Cardiac muscle cell (in vitro differentiated cells and primary cell): ENCODE data around the gene TAS2R39. TPM values are rescaled to one million over a fixed set of nuclear protein-coding genes. Genes with fewer than 3 reads are reported as not detected.

Experiments
- DNase-seq, 2 donors: peaks; one replicate each; pipeline versions ENCODE4 v3.0.0 to v3.0.0-alpha.2; 2010 to 2017; ENCODE audit warnings: low read depth in 1 of 2, low spot score in 1 of 2
- H3K27ac ChIP-seq: fragments of 200-600 bp; sonication (generic); 2 replicates; pipeline ENCODE4 v1.5.1; 2016
- H3K27me3 ChIP-seq: fragments of 200-600 bp; sonication (generic); 2 replicates; pipeline ENCODE4 v1.6.0; 2016; ENCODE audit warnings: control low read depth
- H3K36me3 ChIP-seq: fragments of 200-600 bp; sonication (generic); 2 replicates; pipeline ENCODE4 v1.5.1; 2016; ENCODE audit warnings: control low read depth
- H3K4me1 ChIP-seq: fragments of 200-600 bp; sonication (generic); 2 replicates; pipeline ENCODE4 v1.8.1; 2017; ENCODE audit warnings: low read depth, mild to moderate bottlenecking, mixed run types
- H3K4me3 ChIP-seq: fragments of 200-600 bp; sonication (generic); 2 replicates; pipeline ENCODE4 v1.5.1; 2016; ENCODE audit warnings: mild to moderate bottlenecking
- H3K9me3 ChIP-seq: fragments of 200-600 bp; sonication (generic); 2 replicates; pipeline ENCODE4 v1.5.1; 2017; ENCODE audit warnings: low read depth, mild to moderate bottlenecking, control low read depth
- polyA plus RNA-seq: library from polyadenylated mRNA; unstranded; fragments of >200 nt; fragmentation: Nextera tagmentation; extraction: Ambion mirVana; gene quantifications from 2 replicates; pipeline ENCODE4 v1.2.1, GENCODE V29; 2016
- total RNA-seq: library from RNA; depleted of rRNA; stranded (reverse); fragments of >200 nt; gene quantifications from 2 replicates; pipeline ENCODE4 v1.2.3, GENCODE V29; 2016
- TF ChIP-seq, protein P1 (sequence below): IDR thresholded peaks from 2 replicates; pipeline ENCODE4 v1.5.1; 2012; ENCODE audit warnings: low read depth, mild to moderate bottlenecking, low read length

Gene TAS2R39
- total and polyA plus RNA-seq, 2 experiments from 2014 or later = not detected

DNA sequence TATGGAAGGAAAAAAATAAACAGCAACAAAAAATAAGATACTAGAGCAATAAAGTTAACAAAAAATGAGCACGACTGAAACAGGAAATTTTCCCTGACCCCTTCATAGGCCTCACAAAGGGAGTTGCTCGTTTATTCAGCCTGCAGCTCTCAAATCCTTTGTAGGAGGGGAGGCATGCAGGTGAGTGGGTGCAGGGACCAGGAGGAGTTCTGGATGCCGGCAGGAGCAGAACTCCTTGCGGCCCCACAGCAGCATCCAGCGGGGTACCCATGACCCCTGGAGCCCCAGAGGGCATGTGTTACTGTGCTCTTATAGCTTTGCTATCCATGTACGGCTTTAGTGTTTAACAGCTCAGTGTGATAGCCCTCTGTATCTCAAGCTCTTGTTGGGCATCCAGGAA lies 5.8 kb downstream of the TAS2R39 start:
- TF ChIP-seq, protein P1, sequence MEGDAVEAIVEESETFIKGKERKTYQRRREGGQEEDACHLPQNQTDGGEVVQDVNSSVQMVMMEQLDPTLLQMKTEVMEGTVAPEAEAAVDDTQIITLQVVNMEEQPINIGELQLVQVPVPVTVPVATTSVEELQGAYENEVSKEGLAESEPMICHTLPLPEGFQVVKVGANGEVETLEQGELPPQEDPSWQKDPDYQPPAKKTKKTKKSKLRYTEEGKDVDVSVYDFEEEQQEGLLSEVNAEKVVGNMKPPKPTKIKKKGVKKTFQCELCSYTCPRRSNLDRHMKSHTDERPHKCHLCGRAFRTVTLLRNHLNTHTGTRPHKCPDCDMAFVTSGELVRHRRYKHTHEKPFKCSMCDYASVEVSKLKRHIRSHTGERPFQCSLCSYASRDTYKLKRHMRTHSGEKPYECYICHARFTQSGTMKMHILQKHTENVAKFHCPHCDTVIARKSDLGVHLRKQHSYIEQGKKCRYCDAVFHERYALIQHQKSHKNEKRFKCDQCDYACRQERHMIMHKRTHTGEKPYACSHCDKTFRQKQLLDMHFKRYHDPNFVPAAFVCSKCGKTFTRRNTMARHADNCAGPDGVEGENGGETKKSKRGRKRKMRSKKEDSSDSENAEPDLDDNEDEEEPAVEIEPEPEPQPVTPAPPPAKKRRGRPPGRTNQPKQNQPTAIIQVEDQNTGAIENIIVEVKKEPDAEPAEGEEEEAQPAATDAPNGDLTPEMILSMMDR = no peak
- H3K27me3 ChIP-seq = no peaks in the 10 kb centered on the region
- DNase-seq = no peak

DNA sequence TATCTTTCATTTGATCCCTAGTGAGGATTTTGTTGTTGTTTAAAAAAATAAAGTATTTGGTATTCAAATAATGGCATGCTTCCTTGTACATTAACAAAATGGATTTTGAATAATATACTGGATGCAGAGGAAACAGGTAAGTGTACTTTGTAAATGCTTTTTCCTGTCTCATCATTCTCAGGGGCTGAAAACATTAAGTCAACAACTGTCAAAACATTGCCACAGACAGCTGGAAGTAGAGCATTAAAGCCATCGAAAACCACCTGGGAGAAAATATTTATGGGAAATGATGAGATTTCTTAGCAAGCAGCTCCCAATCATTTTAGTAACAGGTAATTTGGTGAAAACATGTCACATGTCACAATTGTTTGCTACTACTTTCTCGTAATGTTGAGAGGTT lies 10.7 kb downstream of the TAS2R39 start:
- Histone ChIP-seq H3K4me3 (no peak overlapping the region), H3K9me3 (no peaks in the 10 kb centered on the region), H3K27ac (no peak overlapping the region), H3K36me3 (no peaks in the 10 kb centered on the region), H3K27me3 (no peaks in the 10 kb centered on the region), H3K4me1 (no peaks in the 10 kb centered on the region)
- TF ChIP-seq, protein P1 = no peak
- DNase-seq = no peak

More for the DNA sequence above, 5.8 kb downstream of the TAS2R39 start:
- no peak overlapping the region for H3K4me3 ChIP-seq
- H3K9me3 ChIP-seq = no peaks in the 10 kb centered on the region
- H3K27ac ChIP-seq = no peak overlapping the region
- H3K4me1 ChIP-seq = no peaks in the 10 kb centered on the region
- H3K36me3 ChIP-seq = no peaks in the 10 kb centered on the region

DNA sequence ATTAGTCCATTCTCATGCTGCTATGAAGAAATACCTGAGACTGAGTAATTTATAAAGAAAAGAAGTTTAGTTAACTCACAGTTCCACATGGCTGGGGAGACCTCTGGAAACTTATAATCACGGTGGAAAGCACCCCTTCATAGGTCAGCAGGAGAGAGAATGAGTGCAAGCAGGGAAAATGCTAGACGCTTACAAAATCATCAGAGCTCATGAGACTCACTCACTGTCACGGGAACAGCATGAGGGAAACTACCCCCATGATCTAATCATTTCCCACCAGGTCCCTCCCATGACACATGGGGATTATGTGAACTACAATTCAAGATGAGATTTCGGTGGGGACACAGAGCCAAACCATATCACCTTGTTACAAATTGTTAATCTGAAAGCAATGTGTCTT lies 15.8 kb downstream of the TAS2R39 start:
- Histone ChIP-seq H3K9me3 (no peaks in the 10 kb centered on the region), H3K27ac (no peak overlapping the region), H3K36me3 (no peaks in the 10 kb centered on the region), H3K27me3 (no peaks in the 10 kb centered on the region), H3K4me1 (no peaks in the 10 kb centered on the region), H3K4me3 (no peak overlapping the region)
- TF ChIP-seq, protein P1 = no peak
- DNase-seq = no peak

DNA sequence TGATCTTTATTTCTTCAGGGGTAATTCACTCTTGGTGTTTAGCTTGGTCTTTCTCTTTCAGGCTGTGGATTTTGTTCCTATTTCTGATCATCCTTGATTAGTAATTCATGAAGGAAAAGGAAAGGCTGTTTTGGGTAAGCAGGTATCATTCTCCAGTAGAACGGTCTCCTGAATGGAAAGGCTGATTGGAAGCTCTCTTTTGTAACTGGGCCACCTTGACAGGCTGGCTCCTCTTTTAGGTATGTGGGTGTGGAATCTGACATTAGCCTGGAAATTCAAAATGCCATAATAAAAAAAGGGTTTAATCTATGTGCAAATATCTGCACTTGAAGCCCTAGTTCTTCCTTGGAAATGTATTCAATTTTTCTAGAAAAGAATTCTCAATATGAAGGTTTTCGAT lies 18.9 kb downstream of the TAS2R39 start:
- H3K4me1 ChIP-seq = no peaks in the 10 kb centered on the region
- no peak for DNase-seq
- H3K4me3 ChIP-seq = no peak overlapping the region
- H3K36me3 ChIP-seq = no peaks in the 10 kb centered on the region
- no peaks in the 10 kb centered on the region for H3K27me3 ChIP-seq
- no peaks in the 10 kb centered on the region for H3K9me3 ChIP-seq
- H3K27ac ChIP-seq = no peak overlapping the region
- TF ChIP-seq, protein P1 = no peak

DNA sequence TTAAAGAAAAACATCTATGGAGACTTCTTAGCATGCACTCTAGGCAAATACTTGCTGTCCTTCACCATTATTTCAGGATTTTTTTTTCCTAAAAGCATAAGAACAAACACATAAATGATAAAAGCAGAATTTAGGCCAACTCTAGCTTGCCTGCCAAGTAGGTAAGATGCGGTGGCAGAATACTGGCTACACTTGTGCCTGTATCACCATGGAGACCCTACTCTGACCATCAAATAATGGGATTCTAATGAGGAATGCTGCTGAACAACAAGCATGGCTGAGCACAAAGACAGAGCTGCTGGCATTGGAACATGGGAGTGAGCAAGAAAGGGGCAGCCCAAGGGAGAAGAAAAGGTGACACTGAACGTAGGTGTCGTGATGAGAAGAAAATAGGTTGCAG lies 20.2 kb downstream of the TAS2R39 start:
- no peaks in the 10 kb centered on the region for H3K27me3 ChIP-seq
- no peak overlapping the region for H3K4me3 ChIP-seq
- no peaks in the 10 kb centered on the region for H3K4me1 ChIP-seq
- H3K36me3 ChIP-seq = no peaks in the 10 kb centered on the region
- TF ChIP-seq, protein P1 = no peak
- no peak for DNase-seq
- H3K27ac ChIP-seq = no peak overlapping the region
- H3K9me3 ChIP-seq = no peaks in the 10 kb centered on the region
